Stimulated activated CD4-positive, alpha-beta T cell treated with anti-CD3 and anti-CD28 coated beads, Interleukin-15, amount 100 ng/mL, for 1 hour (primary cell): ENCODE data around the gene RASSF6.
"Not testable (repeated sequence)": the region's sequence is repeated elsewhere in the genome, so short reads cannot be mapped to it uniquely, and the experiment has no call there.

ENCODE experiments used
- DNase-seq, 2 donors: peaks; one replicate each; pipeline ENCODE4 v3.0.0-alpha.2; 2020; ENCODE audit warnings: low read depth in 1 of 2, low spot score in 1 of 2

RASSF6 gene

GRCh38 chr4:73612032-73612431 is 8.2 kb downstream of the RASSF6 start:
- DNase-seq: no peak

- DNase-seq: no peak
Observed at GRCh38 chr4:73609706-73610105, 10.5 kb downstream of the RASSF6 start.

GRCh38 chr4:73608689-73609594 is 11.3 kb downstream of the RASSF6 start:
- DNase-seq: no peak

GRCh38 chr4:73607375-73608033 is 12.7 kb downstream of the RASSF6 start:
- no peak for DNase-seq

GRCh38 chr4:73606465-73606974 is 13.7 kb downstream of the RASSF6 start:
- no peak for DNase-seq

- DNase-seq: no peak
Observed at GRCh38 chr4:73603854-73604584, 16.2 kb downstream of the RASSF6 start.

- no peak for DNase-seq
Observed at GRCh38 chr4:73603271-73603710, 16.9 kb downstream of the RASSF6 start.

GRCh38 chr4:73600954-73601353 is 19.3 kb downstream of the RASSF6 start:
- DNase-seq: no peak

- DNase-seq: no peak
Observed at GRCh38 chr4:73599182-73599581, 21.1 kb downstream of the RASSF6 start.

- DNase-seq: no peak
Observed at GRCh38 chr4:73597594-73597993, 22.6 kb downstream of the RASSF6 start.

GRCh38 chr4:73597183-73597582 is 23.1 kb downstream of the RASSF6 start:
- not testable (repeated sequence) for DNase-seq

GRCh38 chr4:73596001-73596400 is 24.2 kb downstream of the RASSF6 start:
- no peak for DNase-seq

- DNase-seq: no peak
Observed at GRCh38 chr4:73593631-73594241, 26.5 kb downstream of the RASSF6 start.

- DNase-seq: no peak
Observed at GRCh38 chr4:73589887-73590801, 30.1 kb downstream of the RASSF6 start.

- no peak for DNase-seq
Observed at GRCh38 chr4:73589261-73589847, 30.9 kb downstream of the RASSF6 start.

- DNase-seq: no peak
Observed at GRCh38 chr4:73588613-73589012, 31.6 kb downstream of the RASSF6 start.

GRCh38 chr4:73586666-73587065 is 33.6 kb downstream of the RASSF6 start:
- no peak for DNase-seq

- DNase-seq: no peak
Observed at GRCh38 chr4:73586040-73586439, 34.2 kb downstream of the RASSF6 start.

- DNase-seq: no peak
Observed at GRCh38 chr4:73585345-73585744, 34.9 kb downstream of the RASSF6 start.

- DNase-seq: no peak
Observed at GRCh38 chr4:73583666-73584065, 36.6 kb downstream of the RASSF6 start.
